Endothelial cell of umbilical vein (primary cell): ENCODE measurements around the gene PRKAR1A. TPM values are rescaled to one million over a fixed set of nuclear protein-coding genes. Genes with fewer than 3 reads are reported as not detected.

Experiments
- BruUV-seq: library from RNA; stranded (reverse); fragments of 400-500 nt; replicated peaks from 2 replicates; lab custom pipeline; 2021; lab: Mats Ljungman, UMichigan
- CTCF ChIA-PET: fragments of 300-600, 350-600 bp; sonication (Branson Sonifier 250); formaldehyde crosslinking; loops from one replicate; lab custom pipeline; 2021; ENCODE audit warnings: antibody characterized with exemption, inconsistent platforms; lab: Charles Lee
- POLR2A ChIA-PET: fragments of 300-600, 350-600 bp; sonication (Branson Sonifier 250); formaldehyde crosslinking; loops from one replicate; lab custom pipeline; 2021; ENCODE audit warnings: antibody characterized with exemption, inconsistent platforms; lab: Charles Lee
- DNase-seq: peaks from one replicate; pipeline ENCODE4 v3.0.0-alpha.2; 2011; ENCODE audit warnings: low read depth, low spot score
- FAIRE-seq: peaks from 2 replicates; lab custom pipeline; 2011; peaks lifted over from hg19 to GRCh38; lab: Jason Lieb, UNC
- H2AFZ ChIP-seq: 2 replicates; pipeline ENCODE4 v1.6.0; 2012; ENCODE audit warnings: low read depth, low read length, control low read depth, inconsistent platforms
- H3K27ac ChIP-seq: 2 replicates; pipeline ENCODE4 v1.5.1; 2011; ENCODE audit warnings: low read depth, mild to moderate bottlenecking, control low read depth, low read length, moderate library complexity; ENCODE audit not compliant: insufficient read depth
- H3K27me3 ChIP-seq, 2 experiments: 2 replicates each; pipeline versions ENCODE4 v1.6.0 to v1.6.1; 2011; ENCODE audit warnings: low read length in 2 of 2, mixed read lengths in 1 of 2; ENCODE audit not compliant: control insufficient read depth in 2 of 2, insufficient read depth in 2 of 2
- H3K36me3 ChIP-seq, 2 experiments: 2 replicates in 1 of 2; 3 replicates in 1 of 2; pipeline ENCODE4 v1.5.1; 2011; ENCODE audit warnings: low read length in 2 of 2, mild to moderate bottlenecking in 1 of 2, moderate library complexity in 1 of 2; ENCODE audit not compliant: control insufficient read depth in 2 of 2, insufficient read depth in 2 of 2; ENCODE audit errors: extremely low read depth in 1 of 2
- H3K4me1 ChIP-seq: 3 replicates; pipeline ENCODE4 v1.5.1; 2011; ENCODE audit warnings: mild to moderate bottlenecking, low read length; ENCODE audit not compliant: control insufficient read depth, insufficient read depth; ENCODE audit errors: extremely low read depth
- H3K4me2 ChIP-seq: 2 replicates; pipeline ENCODE4 v1.6.1; 2011; ENCODE audit warnings: low read length, control low read depth, mixed read lengths; ENCODE audit not compliant: insufficient read depth
- H3K4me3 ChIP-seq, 3 experiments: fragments of 200-600 bp in 1 of 3; sonication (generic), shearing (Covaris generic) in 1 of 3; replicated peaks in 1 of 3; 2 replicates each; pipeline ENCODE4 v1.5.1; 2011 to 2016; ENCODE audit warnings: control low read depth in 3 of 3, low read length in 3 of 3, mild to moderate bottlenecking in 2 of 3, inconsistent platforms in 1 of 3, low read depth in 1 of 3, moderate library complexity in 1 of 3; ENCODE audit not compliant: insufficient read depth in 1 of 3
- H3K79me2 ChIP-seq: 2 replicates; pipeline ENCODE4 v1.6.0; 2012; ENCODE audit warnings: low read length, inconsistent platforms; ENCODE audit not compliant: control insufficient read depth, insufficient read depth
- H3K9ac ChIP-seq: replicated peaks from 2 replicates; pipeline ENCODE3; 2011; ENCODE audit warnings: low read length, control low read depth; ENCODE audit not compliant: insufficient read depth; ENCODE audit errors: extremely low read depth
- H3K9me1 ChIP-seq: replicated peaks from 3 replicates; pipeline ENCODE4 v1.6.0; 2011; ENCODE audit warnings: mild to moderate bottlenecking, low read length; ENCODE audit not compliant: control insufficient read depth, insufficient read depth; ENCODE audit errors: extremely low read depth
- H3K9me3 ChIP-seq: replicated peaks from 2 replicates; pipeline ENCODE4 v1.5.1; 2012; ENCODE audit warnings: low read length, inconsistent platforms; ENCODE audit not compliant: control insufficient read depth, insufficient read depth
- H4K20me1 ChIP-seq: replicated peaks from 2 replicates; pipeline ENCODE3; 2011; ENCODE audit warnings: mild to moderate bottlenecking, low read length; ENCODE audit not compliant: control insufficient read depth, insufficient read depth; ENCODE audit errors: extremely low read depth
- EZH2 ChIP-seq: IDR thresholded peaks from 2 replicates; pipeline ENCODE4 v1.6.1; 2012; ENCODE audit warnings: borderline replicate concordance, low read depth, mild to moderate bottlenecking, moderate library complexity, low read length, inconsistent platforms; ENCODE audit not compliant: severe bottlenecking
- FOS ChIP-seq: IDR thresholded peaks from 2 replicates; pipeline ENCODE4 v1.6.1; 2011; ENCODE audit warnings: mild to moderate bottlenecking, low read length, moderate library complexity, borderline replicate concordance; ENCODE audit not compliant: insufficient read depth
- GATA2 ChIP-seq: IDR thresholded peaks from 2 replicates; pipeline ENCODE4 v1.7.0; 2011; ENCODE audit warnings: low read depth, mild to moderate bottlenecking, moderate library complexity, mixed read lengths, low read length; ENCODE audit not compliant: insufficient read length, insufficient read depth
- JUN ChIP-seq: IDR thresholded peaks from 2 replicates; pipeline ENCODE4 v1.6.1; 2011; ENCODE audit warnings: borderline replicate concordance, low read depth; ENCODE audit not compliant: insufficient read length, insufficient read depth
- MYC ChIP-seq: IDR thresholded peaks from one replicate; pipeline ENCODE4 v1.6.1; 2011; ENCODE audit warnings: mild to moderate bottlenecking, low read depth, low read length
- POLR2A ChIP-seq: IDR thresholded peaks from 2 replicates; pipeline ENCODE4 v1.6.1; 2012; ENCODE audit warnings: low read depth, mild to moderate bottlenecking, control low read depth, low read length
- POLR2AphosphoS5 ChIP-seq: IDR thresholded peaks from 2 replicates; pipeline ENCODE4 v1.6.1; 2012; ENCODE audit warnings: low read depth, mild to moderate bottlenecking, control low read depth, low read length, moderate library complexity; ENCODE audit not compliant: insufficient read depth
- dilution Hi-C: fragments of 300-500 bp; cut with MboI; formaldehyde crosslinking; loops from one replicate; pipeline ENCODE4 v1.15.0; 2019; ENCODE audit warnings: low sequenced_read_pairs; ENCODE audit not compliant: extremely low pct_ligation_motif_present
- intact Hi-C: fragments of 100-400 bp; cut with micrococcal nuclease; formaldehyde crosslinking; loops from one replicate; pipeline ENCODE4 v1.10.0; 2022
- polyA plus RNA-seq, 4 experiments: library from polyadenylated mRNA; depleted of rRNA in 3 of 4; stranded (reverse) in 3 of 4; unstranded in 1 of 4; fragments of >200 nt; gene quantifications; 2 replicates each; pipeline versions ENCODE4 v1.2.1 to v1.2.3, GENCODE V29; 2011 to 2012; ENCODE audit warnings: missing spikeins in 1 of 4
- total RNA-seq: library from RNA; stranded (reverse); gene quantifications from 2 replicates; pipeline ENCODE4 v1.2.3, GENCODE V29; 2021
- TF ChIP-seq, protein P1 (sequence below): IDR thresholded peaks from 2 replicates; pipeline ENCODE4 v1.6.1; 2011; ENCODE audit not compliant: insufficient read depth, insufficient read length
- TF ChIP-seq, protein P2 (sequence below), 2 donors: IDR thresholded peaks; 1 replicate in 1 of 2; 2 replicates in 1 of 2; pipeline ENCODE4 v1.5.1; 2011; ENCODE audit warnings: low read length in 2 of 2, mild to moderate bottlenecking in 2 of 2, moderate library complexity in 2 of 2, control low read depth in 1 of 2, inconsistent platforms in 1 of 2, low read depth in 1 of 2; ENCODE audit not compliant: insufficient read depth in 1 of 2; ENCODE audit errors: extremely low read depth in 1 of 2

Gene PRKAR1A
- total and polyA plus RNA-seq, 2 donors (not counting 3 experiments of a cell fraction or from before 2014, with no cell fraction given) = 92.0 to 257 TPM

GRCh38 chr17:68463211-68464019 is 48.8 kb upstream of the PRKAR1A start:
- DNase-seq (no peak), FAIRE-seq (no peak)
- dilution Hi-C loops (no loop called here), intact Hi-C loops (loop anchor here (1.0 to 5.0 kb wide), 8 partner anchors 27 to 774 kb away; no protein-coding TSS in a partner anchor)
- BruUV-seq = no TSS peak
- peaks cover 0 to 2% of the 10 kb centered on the region in 2 experiments for H3K27me3 ChIP-seq
- no peaks in the 10 kb centered on the region for H3K9me3 ChIP-seq
- H3K9me1 ChIP-seq = no peaks in the 10 kb centered on the region
- no peak overlapping the region for H3K9ac ChIP-seq
- H3K27ac ChIP-seq = no peak overlapping the region
- no peak overlapping the region for H3K4me2 ChIP-seq
- H2AFZ ChIP-seq = no peak overlapping the region
- peaks cover 6% of the 10 kb centered on the region for H3K4me1 ChIP-seq
- H3K36me3 ChIP-seq = no peaks in the 10 kb centered on the region
- TF ChIP-seq MYC (no peak), EZH2 (no peak), POLR2AphosphoS5 (no peak), GATA2 (no peak), FOS (no peak), POLR2A (no peak), JUN (no peak)
- TF ChIP-seq, protein P1, sequence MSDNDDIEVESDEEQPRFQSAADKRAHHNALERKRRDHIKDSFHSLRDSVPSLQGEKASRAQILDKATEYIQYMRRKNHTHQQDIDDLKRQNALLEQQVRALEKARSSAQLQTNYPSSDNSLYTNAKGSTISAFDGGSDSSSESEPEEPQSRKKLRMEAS = no peak
- TF ChIP-seq, protein P2, sequence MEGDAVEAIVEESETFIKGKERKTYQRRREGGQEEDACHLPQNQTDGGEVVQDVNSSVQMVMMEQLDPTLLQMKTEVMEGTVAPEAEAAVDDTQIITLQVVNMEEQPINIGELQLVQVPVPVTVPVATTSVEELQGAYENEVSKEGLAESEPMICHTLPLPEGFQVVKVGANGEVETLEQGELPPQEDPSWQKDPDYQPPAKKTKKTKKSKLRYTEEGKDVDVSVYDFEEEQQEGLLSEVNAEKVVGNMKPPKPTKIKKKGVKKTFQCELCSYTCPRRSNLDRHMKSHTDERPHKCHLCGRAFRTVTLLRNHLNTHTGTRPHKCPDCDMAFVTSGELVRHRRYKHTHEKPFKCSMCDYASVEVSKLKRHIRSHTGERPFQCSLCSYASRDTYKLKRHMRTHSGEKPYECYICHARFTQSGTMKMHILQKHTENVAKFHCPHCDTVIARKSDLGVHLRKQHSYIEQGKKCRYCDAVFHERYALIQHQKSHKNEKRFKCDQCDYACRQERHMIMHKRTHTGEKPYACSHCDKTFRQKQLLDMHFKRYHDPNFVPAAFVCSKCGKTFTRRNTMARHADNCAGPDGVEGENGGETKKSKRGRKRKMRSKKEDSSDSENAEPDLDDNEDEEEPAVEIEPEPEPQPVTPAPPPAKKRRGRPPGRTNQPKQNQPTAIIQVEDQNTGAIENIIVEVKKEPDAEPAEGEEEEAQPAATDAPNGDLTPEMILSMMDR (IDR thresholded peaks at IDR 0.05; ENCODE audit: extremely low read depth in 1 of 2, insufficient read depth in 1 of 2, low read depth in 1 of 2, low read length in 2 of 2) = no peak
- ChIA-PET CTCF (interaction anchor here (0.8 to 3.4 kb wide), 9 partner anchors 22 to 521 kb away, joined by 3 to 28 read pairs (median 4); no protein-coding TSS in a partner anchor), POLR2A (no interaction called here)
- no peak overlapping the region for H3K4me3 ChIP-seq
- no peaks in the 10 kb centered on the region for H4K20me1 ChIP-seq
- H3K79me2 ChIP-seq = no peaks in the 10 kb centered on the region
